GM19025 (cell line): ENCODE results near the gene DCLK2.

ENCODE experiments used
- ATAC-seq: cut with Tn5 transposase; IDR thresholded peaks from one replicate; pipeline ENCODE4 v1.9.1; 2021; ENCODE audit warnings: mild to moderate bottlenecking, low read depth, moderate library complexity; ENCODE audit not compliant: unreplicated experiment

DCLK2 gene

DNA sequence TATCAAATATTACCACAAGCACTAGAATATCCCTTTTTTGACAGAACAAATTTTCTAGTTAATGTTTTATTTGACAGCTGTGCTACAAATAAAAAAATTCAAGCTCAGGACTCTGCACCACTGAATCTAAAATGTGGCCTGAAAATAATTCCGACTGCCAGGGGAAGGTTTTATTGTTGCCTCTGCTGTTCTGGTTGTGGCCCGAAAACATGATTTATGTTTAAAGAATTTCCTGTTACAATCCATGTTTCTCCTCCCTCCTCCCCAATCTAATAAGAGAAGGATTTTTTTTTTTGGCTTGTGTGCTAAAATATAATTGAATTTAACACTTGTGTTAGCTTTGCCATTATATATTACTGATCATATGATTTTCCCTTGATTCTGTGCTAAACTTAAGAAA, 227.8 kb downstream of the DCLK2 start:
- ATAC-seq = no peak

DNA sequence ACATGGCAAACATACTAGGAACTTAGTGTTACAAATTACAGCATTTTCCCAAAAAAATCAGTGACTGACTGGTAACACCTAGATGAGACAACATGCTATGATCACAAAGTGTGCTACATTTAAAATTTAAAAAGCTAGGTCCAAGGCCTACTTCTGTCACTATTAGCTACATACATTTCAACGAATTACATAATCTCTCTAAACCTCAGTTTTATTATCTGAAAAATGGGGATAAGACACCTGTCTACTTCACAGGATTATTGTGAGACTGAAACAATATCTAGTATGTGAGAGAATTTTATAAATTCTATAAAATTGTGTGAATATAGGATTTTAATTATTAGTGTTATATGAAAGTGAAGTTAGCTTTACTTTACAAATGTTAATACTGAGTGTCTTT, 228.5 kb downstream of the DCLK2 start:
- no peak for ATAC-seq
